HepG2 (cell line): ENCODE results near the gene QSOX1.

Source experiments
- FOXP1 ChIP-seq, 2 experiments: fragments of 450-650 bp in 1 of 2; IDR thresholded peaks; 2 replicates each; pipeline ENCODE4 v1.6.1; 2017 to 2018; ENCODE audit warnings: antibody characterized with exemption in 1 of 2
- TF ChIP-seq, protein P1 (sequence below): sonication (generic); formaldehyde crosslinking; IDR thresholded peaks from 2 replicates; pipeline ENCODE4 v1.5.0; 2020; ENCODE audit warnings: mild to moderate bottlenecking, missing genetic modification reagents, moderate library complexity
- TF ChIP-seq, protein P2 (sequence below): IDR thresholded peaks from 2 replicates; pipeline ENCODE4 v1.6.1; 2016; ENCODE audit warnings: low read depth, missing genetic modification reagents, missing compliant biosample characterization

DNA sequence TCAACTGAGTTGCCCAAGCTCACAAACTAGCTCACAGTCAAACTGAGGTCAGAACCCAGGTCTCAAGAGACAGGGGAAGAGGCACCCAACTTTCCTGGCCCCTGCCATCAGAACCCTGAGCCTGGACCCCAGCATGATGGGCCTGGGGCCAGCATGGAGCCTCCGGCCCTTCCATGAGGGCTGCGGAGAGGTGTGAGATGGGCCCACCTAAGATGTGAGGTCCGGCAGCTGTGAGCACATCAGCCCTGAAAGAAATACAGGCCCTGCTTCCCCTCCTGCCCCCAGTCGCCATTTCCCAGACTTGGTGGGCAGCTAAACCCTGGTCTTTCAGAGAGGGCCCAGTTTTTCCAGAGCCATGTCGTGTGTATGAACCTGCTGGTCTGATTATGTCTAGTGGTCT is 30.6 kb downstream of the QSOX1 start:
- TF ChIP-seq FOXP1 (IDR thresholded peaks at IDR 0.05) (no peak), FOXP1 (CRISPR knock-in tag; IDR thresholded peaks at IDR 0.05) (no peak)
- TF ChIP-seq, protein P1, sequence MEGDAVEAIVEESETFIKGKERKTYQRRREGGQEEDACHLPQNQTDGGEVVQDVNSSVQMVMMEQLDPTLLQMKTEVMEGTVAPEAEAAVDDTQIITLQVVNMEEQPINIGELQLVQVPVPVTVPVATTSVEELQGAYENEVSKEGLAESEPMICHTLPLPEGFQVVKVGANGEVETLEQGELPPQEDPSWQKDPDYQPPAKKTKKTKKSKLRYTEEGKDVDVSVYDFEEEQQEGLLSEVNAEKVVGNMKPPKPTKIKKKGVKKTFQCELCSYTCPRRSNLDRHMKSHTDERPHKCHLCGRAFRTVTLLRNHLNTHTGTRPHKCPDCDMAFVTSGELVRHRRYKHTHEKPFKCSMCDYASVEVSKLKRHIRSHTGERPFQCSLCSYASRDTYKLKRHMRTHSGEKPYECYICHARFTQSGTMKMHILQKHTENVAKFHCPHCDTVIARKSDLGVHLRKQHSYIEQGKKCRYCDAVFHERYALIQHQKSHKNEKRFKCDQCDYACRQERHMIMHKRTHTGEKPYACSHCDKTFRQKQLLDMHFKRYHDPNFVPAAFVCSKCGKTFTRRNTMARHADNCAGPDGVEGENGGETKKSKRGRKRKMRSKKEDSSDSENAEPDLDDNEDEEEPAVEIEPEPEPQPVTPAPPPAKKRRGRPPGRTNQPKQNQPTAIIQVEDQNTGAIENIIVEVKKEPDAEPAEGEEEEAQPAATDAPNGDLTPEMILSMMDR: no peak
- TF ChIP-seq, protein P2, sequence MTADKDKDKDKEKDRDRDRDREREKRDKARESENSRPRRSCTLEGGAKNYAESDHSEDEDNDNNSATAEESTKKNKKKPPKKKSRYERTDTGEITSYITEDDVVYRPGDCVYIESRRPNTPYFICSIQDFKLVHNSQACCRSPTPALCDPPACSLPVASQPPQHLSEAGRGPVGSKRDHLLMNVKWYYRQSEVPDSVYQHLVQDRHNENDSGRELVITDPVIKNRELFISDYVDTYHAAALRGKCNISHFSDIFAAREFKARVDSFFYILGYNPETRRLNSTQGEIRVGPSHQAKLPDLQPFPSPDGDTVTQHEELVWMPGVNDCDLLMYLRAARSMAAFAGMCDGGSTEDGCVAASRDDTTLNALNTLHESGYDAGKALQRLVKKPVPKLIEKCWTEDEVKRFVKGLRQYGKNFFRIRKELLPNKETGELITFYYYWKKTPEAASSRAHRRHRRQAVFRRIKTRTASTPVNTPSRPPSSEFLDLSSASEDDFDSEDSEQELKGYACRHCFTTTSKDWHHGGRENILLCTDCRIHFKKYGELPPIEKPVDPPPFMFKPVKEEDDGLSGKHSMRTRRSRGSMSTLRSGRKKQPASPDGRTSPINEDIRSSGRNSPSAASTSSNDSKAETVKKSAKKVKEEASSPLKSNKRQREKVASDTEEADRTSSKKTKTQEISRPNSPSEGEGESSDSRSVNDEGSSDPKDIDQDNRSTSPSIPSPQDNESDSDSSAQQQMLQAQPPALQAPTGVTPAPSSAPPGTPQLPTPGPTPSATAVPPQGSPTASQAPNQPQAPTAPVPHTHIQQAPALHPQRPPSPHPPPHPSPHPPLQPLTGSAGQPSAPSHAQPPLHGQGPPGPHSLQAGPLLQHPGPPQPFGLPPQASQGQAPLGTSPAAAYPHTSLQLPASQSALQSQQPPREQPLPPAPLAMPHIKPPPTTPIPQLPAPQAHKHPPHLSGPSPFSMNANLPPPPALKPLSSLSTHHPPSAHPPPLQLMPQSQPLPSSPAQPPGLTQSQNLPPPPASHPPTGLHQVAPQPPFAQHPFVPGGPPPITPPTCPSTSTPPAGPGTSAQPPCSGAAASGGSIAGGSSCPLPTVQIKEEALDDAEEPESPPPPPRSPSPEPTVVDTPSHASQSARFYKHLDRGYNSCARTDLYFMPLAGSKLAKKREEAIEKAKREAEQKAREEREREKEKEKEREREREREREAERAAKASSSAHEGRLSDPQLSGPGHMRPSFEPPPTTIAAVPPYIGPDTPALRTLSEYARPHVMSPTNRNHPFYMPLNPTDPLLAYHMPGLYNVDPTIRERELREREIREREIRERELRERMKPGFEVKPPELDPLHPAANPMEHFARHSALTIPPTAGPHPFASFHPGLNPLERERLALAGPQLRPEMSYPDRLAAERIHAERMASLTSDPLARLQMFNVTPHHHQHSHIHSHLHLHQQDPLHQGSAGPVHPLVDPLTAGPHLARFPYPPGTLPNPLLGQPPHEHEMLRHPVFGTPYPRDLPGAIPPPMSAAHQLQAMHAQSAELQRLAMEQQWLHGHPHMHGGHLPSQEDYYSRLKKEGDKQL (CRISPR knock-in tag): no peak
